Right renal pelvis (tissue), 4 donors: ENCODE results near the gene CLIC5. TPM values are rescaled to one million over a fixed set of nuclear protein-coding genes. Genes with fewer than 3 reads are reported as not detected.

Experiments used
- DNase-seq, 4 donors: peaks; one replicate each; pipeline ENCODE4 v3.0.0-alpha.2; 2013; ENCODE audit warnings: low read depth in 4 of 4, low spot score in 3 of 4, missing footprints in 1 of 4
- polyA plus RNA-seq, 4 donors: library from polyadenylated mRNA; unstranded; fragments of 120-200 nt; gene quantifications; one replicate each; pipeline ENCODE4 v1.2.1, GENCODE V29; 2013; ENCODE audit not compliant: insufficient read length in 4 of 4

Gene CLIC5
- polyA plus RNA-seq, 4 donors, result 189 to 259 (median 219) TPM

DNA sequence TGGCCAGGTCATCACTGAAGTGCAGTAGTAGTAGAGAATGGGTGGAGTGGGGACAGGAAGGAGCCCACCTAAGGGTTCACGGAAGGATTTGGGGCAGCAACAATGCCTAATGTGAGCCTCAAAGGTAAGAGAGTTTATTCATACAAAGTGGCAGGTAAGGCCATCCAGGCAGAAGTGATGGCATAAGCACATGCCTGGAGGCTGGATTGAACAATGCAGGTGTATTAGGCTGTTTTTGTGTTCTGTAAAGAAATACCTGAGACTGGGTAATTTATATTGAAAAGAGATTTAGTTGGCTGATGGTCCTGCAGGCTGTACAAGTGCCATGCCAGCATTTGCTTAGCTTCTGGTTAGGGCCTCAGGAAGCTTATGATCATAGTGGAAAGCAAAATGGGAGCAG, 48.3 kb downstream of the CLIC5 start:
- DNase-seq, result no peak

GRCh38 chr6:45966797-45967196, 48.9 kb downstream of the CLIC5 start:
- DNase-seq, result no peak

GRCh38 chr6:45966340-45966739, 49.3 kb downstream of the CLIC5 start:
- DNase-seq, result no peak

- DNase-seq, result no peak
Measured at GRCh38 chr6:45965792-45966191, 49.9 kb downstream of the CLIC5 start.

GRCh38 chr6:45965007-45965406, 50.7 kb downstream of the CLIC5 start:
- no peak for DNase-seq

DNA sequence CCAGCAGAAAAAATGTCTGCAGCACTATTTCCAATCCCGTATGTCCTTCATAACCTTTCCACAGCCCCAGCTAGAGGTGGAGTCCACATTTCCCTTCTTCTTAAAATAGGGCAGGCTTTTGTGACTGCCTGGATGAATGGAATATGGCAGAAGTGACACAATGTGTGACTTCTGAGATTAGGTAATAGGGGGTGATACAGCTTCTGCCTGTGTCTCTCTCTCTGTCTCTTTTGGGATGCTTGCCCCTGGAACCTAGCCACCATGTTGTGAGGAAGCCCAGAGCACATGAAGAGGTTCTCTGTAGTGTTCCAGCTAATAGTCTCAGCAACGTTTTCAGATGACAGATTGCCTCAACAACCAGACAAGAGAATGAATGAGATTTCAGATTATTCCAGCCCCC, 51.4 kb downstream of the CLIC5 start:
- no peak for DNase-seq

DNA sequence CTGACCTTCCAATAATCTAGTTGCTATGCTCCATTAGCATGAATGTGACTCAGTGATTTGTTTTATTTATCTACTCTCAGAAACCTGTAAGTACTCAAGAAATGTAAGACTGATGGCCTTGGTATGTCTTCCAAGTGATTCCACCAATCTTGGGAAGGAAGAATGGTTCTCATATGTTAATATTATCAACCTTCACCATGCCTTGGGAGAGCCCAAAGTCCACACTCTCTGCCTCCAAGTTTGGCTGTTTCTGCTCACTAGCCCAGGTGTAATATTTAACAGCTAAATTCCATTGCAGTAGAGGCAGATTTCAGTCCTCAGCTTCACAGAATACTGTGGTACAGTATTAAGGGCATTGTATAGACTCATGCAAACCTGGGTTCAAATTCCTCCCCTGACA, 51.8 kb downstream of the CLIC5 start:
- no peak for DNase-seq

GRCh38 chr6:45961125-45961524, 54.5 kb downstream of the CLIC5 start:
- no peak for DNase-seq

DNA sequence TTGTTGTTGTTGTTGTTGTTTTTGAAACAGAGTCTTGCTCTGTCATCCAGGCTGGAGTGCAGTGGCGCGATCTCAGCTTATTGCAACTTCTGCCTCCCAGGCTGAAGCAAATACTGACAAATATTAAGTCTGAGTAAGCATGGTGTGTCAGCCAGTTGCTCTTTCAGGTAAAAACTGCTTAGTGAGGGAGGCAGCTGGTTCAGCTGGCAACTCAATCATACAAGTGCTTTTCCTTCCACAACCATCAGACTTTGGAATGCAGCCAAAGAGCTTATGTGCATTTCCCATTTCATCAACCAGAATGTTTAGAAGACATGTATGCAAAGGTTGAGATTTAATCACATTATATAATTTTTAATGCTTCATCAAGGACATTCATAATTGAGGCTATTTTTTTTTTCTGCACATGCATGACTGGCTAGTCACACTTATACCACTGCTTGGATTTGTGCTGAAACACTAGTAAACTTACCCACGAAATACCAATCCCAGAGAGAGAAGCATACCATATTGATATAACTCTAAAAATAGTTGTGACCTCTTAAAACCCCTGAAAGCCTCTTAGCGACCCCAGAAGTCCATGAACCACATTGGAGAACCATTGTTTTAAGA, 56.0 kb downstream of the CLIC5 start:
- DNase-seq, result peak in 1 of 4 donors; percentile 52

- DNase-seq, result no peak
Measured at GRCh38 chr6:45956663-45957062, 59.0 kb downstream of the CLIC5 start.

DNA sequence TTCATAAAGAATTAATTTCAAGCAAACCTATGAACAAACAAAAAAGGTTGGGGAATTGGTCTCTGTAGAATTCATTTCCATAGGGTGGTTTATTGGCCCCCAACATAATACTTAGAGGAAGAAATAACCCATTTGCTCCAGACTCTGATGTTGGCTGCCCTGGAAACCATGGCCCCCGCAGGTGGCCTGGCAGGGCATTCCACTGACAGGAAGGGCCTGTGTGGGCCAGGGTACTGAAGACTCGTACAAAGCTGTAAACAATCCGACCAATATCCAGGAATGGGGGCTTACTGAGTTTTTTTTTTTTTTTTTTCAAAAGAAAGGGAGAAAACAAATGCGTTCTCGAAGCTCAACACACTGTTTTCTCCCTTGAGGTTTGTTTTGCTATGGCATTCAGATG, 59.5 kb downstream of the CLIC5 start:
- no peak for DNase-seq

- no peak for DNase-seq
Measured at GRCh38 chr6:45955597-45955996, 60.1 kb downstream of the CLIC5 start.

DNA sequence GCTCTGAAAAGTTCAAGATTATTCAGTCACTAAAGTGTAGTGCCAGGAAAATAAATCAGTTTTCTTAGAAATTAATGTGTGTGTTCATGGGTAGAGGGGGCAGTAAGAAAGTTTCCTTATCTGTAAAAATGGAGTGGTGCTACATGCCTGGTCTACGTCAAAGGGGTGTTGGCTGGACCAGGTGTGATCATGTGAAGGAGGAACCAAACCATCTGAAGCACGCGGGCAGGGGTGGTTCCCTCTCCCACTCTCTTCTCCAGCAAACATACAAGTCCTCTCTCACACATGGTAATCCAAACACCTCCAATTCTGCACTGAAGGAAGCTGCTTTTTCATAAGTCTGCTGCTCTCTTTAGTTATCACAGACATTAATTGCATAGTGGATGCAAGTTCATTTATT, 63.1 kb downstream of the CLIC5 start:
- DNase-seq, result no peak

- DNase-seq, result no peak
Measured at GRCh38 chr6:45952168-45952529, 63.5 kb downstream of the CLIC5 start.

- peak in 2 of 4 donors; percentile 67 to 76 for DNase-seq
Measured at GRCh38 chr6:45951321-45952167, 64.1 kb downstream of the CLIC5 start.

DNA sequence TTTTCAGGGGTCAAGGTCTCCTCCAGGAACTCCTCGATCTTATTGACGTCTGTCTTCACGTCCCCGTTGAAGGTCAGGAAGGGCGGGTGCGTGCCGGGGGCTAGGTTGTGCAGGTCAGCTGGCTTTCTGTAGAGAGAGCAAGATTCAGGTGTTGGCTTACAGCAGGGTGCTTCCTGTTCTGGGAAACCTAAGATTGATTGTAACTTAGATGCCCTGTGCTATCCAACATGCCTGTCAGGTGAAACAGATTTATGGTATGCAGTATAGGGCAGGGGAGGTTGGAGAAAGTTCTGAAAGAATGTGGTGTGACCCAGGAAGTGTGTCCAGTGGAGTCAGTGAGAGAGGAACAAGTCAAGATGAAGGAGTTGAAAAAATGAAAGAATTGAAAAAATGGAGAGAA, 66.4 kb downstream of the CLIC5 start:
- DNase-seq, result no peak

DNA sequence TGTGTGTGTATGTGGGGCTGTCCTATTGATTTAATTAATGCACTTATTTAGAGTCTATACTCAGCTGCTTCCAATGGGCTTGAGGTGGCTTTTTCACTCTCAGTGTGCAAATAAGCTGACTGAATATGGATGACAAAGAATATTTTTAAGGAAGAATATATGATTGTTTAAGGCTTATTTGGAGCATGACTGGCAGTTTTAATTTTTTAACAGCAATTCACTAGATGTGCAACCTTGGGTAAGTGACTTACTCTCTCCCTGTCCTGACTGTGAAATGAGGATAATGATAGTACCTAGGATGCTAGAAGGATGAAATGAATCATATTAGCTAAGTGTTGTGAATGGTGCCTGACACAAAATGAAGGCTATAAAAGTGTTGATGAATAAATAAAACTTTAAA, 67.9 kb downstream of the CLIC5 start:
- DNase-seq, result no peak

- DNase-seq, result no peak
Measured at GRCh38 chr6:45946887-45947286, 68.8 kb downstream of the CLIC5 start.

DNA sequence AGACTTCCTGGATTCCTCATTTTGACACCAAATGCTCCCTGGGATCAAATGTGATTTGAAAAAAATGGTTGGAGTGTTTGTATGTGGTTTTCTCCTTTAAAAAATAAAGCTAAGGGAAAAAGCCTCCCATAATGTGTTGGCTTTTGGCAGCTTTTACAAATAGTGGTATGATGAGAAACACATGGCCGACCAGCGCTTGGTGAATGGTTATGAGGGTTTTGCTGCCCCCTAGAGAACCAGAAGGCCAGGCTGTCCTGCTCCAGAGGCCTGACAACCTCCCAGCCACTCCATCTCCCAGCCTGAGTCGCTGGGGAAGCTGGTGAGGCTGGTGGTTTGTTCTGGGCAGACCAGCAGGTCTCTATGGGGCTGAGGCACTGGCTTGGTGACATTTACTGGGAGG, 69.3 kb downstream of the CLIC5 start:
- peak in 2 of 4 donors; percentile 62 to 69 for DNase-seq

GRCh38 chr6:45942953-45943352, 72.7 kb downstream of the CLIC5 start:
- no peak for DNase-seq

GRCh38 chr6:45933855-45934254, 81.8 kb downstream of the CLIC5 start:
- no peak for DNase-seq

DNA sequence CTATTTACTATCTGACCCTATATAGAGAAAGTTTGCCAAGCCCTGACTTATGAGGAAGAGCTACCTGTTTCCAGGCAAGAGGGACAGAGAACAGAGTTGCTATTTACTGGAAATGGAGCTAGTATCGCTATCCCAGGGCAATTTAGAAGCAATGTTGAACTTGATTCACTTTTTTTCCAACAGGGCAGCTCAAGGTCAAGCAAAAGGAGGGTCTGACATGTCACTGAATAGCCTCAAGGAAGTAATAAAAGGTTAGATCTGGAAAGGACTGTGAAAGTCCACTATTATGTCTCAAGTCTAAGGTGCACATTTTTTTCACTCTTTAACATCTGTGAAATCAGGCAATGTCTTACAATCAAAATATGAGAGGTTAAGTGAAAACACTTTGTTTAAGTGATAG, 84.4 kb downstream of the CLIC5 start:
- no peak for DNase-seq
